Activated CD4-positive, alpha-beta memory T cell treated with anti-CD3 and anti-CD28 coated beads for 36 hours (primary cell): ENCODE results near the gene ST8SIA6. TPM values are rescaled to one million over a fixed set of nuclear protein-coding genes. Genes with fewer than 3 reads are reported as not detected.
"Not testable (repeated sequence)": the region's sequence is repeated elsewhere in the genome, so short reads cannot be mapped to it uniquely, and the experiment has no call there.

Source experiments
- CTCF ChIA-PET: fragments of 350-600 bp; sonication (Branson Sonifier 250); formaldehyde crosslinking; loops from one replicate; lab custom pipeline; 2021; ENCODE audit warnings: antibody characterized with exemption, inconsistent platforms; lab: Charles Lee
- POLR2A ChIA-PET: fragments of 350-600 bp; sonication (Branson Sonifier 250); formaldehyde crosslinking; loops from one replicate; lab custom pipeline; 2021; ENCODE audit warnings: antibody characterized with exemption; lab: Charles Lee
- DNase-seq: peaks from one replicate; pipeline ENCODE4 v3.0.0-alpha.2; 2020
- H3K27ac Mint-ChIP-seq: one replicate; pipeline ENCODE4 v1.8.0; 2021; ENCODE audit warnings: mixed read lengths
- H3K27me3 Mint-ChIP-seq: one replicate; pipeline ENCODE4 v1.8.0; 2021; ENCODE audit warnings: mixed read lengths
- H3K36me3 Mint-ChIP-seq: one replicate; pipeline ENCODE4 v1.8.0; 2021; ENCODE audit warnings: mixed read lengths
- H3K4me1 Mint-ChIP-seq: one replicate; pipeline ENCODE4 v1.8.0; 2021; ENCODE audit warnings: low read depth, mixed read lengths
- H3K4me3 Mint-ChIP-seq: one replicate; pipeline ENCODE4 v1.8.0; 2021; ENCODE audit warnings: mild to moderate bottlenecking, mixed read lengths
- H3K9me3 Mint-ChIP-seq: one replicate; pipeline ENCODE4 v1.8.0; 2021; ENCODE audit warnings: mixed read lengths
- intact Hi-C: fragments of 100-400 bp; cut with micrococcal nuclease; formaldehyde crosslinking; loops from one replicate; pipeline ENCODE4 v1.15.1; 2023
- total RNA-seq, 2 experiments: library from RNA; stranded (reverse); gene quantifications; one replicate each; pipeline ENCODE4 v1.2.3, GENCODE V29; 2021

Gene ST8SIA6
- total RNA-seq, 2 experiments from 2014 or later, result 0.38 TPM; not detected in 1

DNA sequence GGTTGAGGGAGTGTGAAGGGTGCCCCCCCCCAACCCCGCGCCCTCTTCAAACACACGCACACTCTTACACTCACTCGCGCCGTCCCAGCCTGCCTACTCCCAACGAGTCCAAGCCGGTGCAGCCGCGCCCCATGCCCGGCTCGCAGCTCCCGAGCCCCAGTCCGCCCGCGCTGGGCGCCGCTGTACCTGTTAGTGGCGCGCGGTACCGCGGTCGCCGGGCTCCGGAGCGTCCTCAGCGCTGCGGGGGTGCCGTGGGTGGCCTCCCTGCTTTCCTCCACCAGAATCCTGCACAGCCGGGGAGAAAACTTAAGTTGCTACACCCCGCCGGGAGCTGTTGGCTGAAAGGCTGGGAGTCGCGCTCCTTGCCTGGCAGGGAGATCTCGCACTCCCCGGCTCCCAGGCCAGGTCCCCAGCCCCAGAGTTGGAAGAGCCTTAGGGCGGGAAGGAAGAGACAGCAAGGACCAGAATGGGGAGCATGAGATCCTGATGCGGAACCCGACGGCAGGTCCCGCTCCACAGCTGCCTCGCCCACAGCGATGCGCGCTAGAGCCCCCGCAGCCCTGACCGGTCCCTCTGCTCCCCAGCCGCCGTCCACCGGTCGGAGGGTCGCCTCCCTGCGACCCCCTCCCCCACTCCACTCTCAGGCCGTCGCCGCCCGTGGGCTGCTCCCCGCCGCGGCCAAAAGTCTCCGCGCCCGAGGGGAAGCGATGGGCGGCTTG lies 863 bp downstream of the ST8SIA6 start:
- Mint-ChIP-seq H3K36me3 (peaks cover 7% of the 10 kb centered on the region), H3K27me3 (peaks cover 9% of the 10 kb centered on the region), H3K27ac (no peak overlapping the region), H3K9me3 (peaks cover 10% of the 10 kb centered on the region), H3K4me1 (peaks cover 13% of the 10 kb centered on the region), H3K4me3 (peak overlapping the region; percentile 78)
- intact Hi-C loops, result loop anchor here (2.0 to 5.0 kb wide), 2 partner anchors 57 to 189 kb away; partner anchors contain the start of gene STAM
- DNase-seq, result peak; percentile 50
- ChIA-PET POLR2A (interaction anchor here (0.6 kb wide), 1 partner anchor 57 kb away, joined by 5 read pairs; no protein-coding TSS in a partner anchor), CTCF (interaction anchor here (0.7 to 1.2 kb wide), 6 partner anchors 11 to 163 kb away, joined by 3 to 5 read pairs (median 4); partner anchors contain the start of gene HACD1)

DNA sequence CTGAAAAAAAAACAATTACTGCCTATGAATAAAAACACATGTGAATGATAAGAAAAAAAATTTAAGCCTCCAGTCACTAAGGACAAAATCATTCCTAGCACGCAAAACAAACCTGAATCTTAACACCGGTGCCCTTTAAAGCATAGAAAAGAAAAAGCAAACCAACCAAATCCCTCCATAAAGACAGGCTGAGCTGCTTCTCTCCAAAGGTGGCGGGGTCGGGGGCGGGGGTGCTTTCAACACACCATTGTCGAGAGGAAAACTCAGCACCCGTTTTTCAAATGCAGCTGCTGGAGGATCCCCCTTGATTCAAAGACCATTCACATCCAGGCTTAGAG lies 1.4 kb downstream of the ST8SIA6 start:
- peaks cover 11% of the 10 kb centered on the region for H3K36me3 Mint-ChIP-seq

DNA sequence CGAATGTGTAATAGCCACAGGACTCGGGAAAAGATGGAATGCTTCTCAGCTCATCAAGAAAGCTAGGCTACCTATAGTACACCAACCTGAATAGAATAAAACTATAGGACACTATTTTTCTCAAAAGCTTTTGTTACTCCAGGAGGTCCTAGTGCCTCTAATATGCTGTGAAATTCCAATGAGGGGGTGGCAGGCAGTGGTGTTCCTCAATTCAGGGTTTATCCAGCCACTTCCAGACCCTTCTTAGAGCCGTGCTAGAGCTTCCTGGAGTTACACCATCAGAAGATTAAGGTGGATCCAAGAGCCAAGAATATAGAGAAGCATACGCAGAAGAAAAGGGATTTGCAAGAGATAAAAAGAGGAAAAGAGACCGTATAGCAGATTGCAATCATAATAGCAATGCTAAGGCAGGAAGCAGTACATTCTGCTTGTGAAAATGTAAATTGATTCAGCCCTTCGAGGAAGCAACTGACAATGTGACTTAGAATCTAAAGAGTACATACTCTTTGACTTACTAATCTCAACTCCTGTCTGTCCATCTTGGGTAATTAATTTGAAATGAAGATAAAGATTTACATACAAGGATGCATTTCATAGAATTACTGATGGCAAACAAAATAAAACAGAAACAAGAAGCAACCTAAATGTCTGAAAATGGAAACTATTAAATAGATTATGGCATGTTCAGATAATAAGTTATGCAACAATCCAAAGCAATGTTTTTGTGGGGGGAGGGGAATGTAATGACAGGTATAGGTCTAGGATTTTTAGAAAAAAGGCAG lies 2.1 kb downstream of the ST8SIA6 start:
- Mint-ChIP-seq H3K27ac (no peak overlapping the region), H3K4me3 (peak overlapping the region; percentile 6), H3K9me3 (peaks cover 18% of the 10 kb centered on the region), H3K27me3 (peaks cover 9% of the 10 kb centered on the region), H3K4me1 (peaks cover 13% of the 10 kb centered on the region), H3K36me3 (peaks cover 13% of the 10 kb centered on the region)
- no peak for DNase-seq
- CTCF ChIA-PET, result interaction anchor here (1.1 kb wide), 1 partner anchor 165 kb away, joined by 3 read pairs; the partner anchor contains the start of gene HACD1
- POLR2A ChIA-PET, result no interaction called here
- intact Hi-C loops, result loop anchor here (1.0 to 5.0 kb wide), 2 partner anchors 8 to 190 kb away; partner anchors contain the start of gene STAM

More for the DNA sequence above, 1.4 kb downstream of the ST8SIA6 start:
- ChIA-PET POLR2A (interaction anchor here (0.6 kb wide), 1 partner anchor 57 kb away, joined by 5 read pairs; no protein-coding TSS in a partner anchor), CTCF (interaction anchor here (0.7 to 1.1 kb wide), 2 partner anchors 146 to 164 kb away, joined by 3 to 4 read pairs; partner anchors contain the start of gene HACD1)
- intact Hi-C loops, result loop anchor here (5.0 kb wide), 1 partner anchor 189 kb away; the partner anchor contains the start of gene STAM
- H3K27me3 Mint-ChIP-seq, result peaks cover 9% of the 10 kb centered on the region
- peaks cover 16% of the 10 kb centered on the region for H3K9me3 Mint-ChIP-seq
- H3K4me3 Mint-ChIP-seq, result peak overlapping the region; percentile 78
- no peak overlapping the region for H3K27ac Mint-ChIP-seq
- DNase-seq, result no peak
- H3K4me1 Mint-ChIP-seq, result peaks cover 13% of the 10 kb centered on the region

DNA sequence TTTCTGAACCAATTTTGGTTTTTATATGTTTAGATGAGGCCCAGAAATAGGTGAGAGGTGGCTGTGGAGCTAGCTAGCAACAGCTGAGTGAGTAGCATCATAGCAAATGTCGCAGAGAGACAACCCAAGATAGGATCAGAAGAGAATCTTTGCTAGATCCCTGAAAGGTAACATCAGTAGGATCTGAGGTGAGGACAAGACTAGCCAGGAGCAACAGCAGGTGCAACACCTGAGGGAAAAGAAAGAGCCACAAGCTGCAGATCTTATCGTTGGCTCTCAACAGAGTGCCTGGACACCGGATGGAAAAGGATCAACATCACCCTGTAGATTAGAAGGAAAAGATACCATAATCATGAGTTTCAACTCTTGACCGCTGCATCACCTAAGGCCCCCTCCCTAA lies 4.4 kb downstream of the ST8SIA6 start:
- Mint-ChIP-seq H3K27ac (no peak overlapping the region), H3K4me3 (no peak overlapping the region), H3K9me3 (peaks cover 18% of the 10 kb centered on the region), H3K36me3 (peaks cover 13% of the 10 kb centered on the region), H3K27me3 (peaks cover 18% of the 10 kb centered on the region), H3K4me1 (peaks cover 13% of the 10 kb centered on the region)
- intact Hi-C loops, result loop anchor here (5.0 kb wide), 1 partner anchor 192 kb away; the partner anchor contains the start of gene STAM
- ChIA-PET CTCF (interaction anchor here (1.1 kb wide), 1 partner anchor 18 kb away, joined by 5 read pairs; no protein-coding TSS in a partner anchor), POLR2A (no interaction called here)
- no peak for DNase-seq

DNA sequence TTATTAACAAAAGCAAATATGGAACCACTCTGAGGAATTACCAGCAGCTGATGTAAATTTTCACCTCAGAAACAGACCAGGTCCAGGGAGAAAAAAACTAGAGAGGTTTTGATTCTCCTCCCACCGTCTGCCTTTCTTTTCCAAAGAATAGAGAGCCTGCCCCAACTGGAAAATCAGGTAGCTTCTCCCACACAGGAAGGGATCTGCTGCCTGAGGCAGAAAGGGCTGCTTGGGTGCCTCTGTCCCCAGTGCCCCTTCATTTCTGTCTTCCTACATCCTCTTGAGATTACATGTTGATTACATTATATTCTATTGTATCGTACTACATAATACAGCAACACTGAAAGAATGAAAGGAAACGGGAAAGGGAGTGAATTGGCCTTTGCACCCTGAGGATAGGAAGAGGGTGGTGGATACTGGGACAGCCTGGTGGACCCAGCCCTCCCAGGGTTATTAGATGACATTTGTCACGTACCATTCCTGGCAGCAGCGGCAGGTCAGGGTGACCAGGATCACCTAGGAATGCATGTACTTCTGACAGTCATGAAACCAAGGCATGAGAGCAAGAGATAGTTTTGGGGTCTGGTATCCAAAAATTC lies 8.9 kb downstream of the ST8SIA6 start:
- H3K4me1 Mint-ChIP-seq, result peaks cover 13% of the 10 kb centered on the region
- ChIA-PET CTCF (interaction anchor here (1.5 kb wide), 1 partner anchor 9 kb away, joined by 3 read pairs; the partner anchor contains the start of gene ST8SIA6), POLR2A (interaction anchor here (1.1 kb wide), 1 partner anchor 11 kb away, joined by 3 read pairs; no protein-coding TSS in a partner anchor)
- H3K27me3 Mint-ChIP-seq, result peaks cover 17% of the 10 kb centered on the region
- H3K9me3 Mint-ChIP-seq, result peaks cover 18% of the 10 kb centered on the region
- no peak overlapping the region for H3K4me3 Mint-ChIP-seq
- no peak overlapping the region for H3K27ac Mint-ChIP-seq
- intact Hi-C loops, result no loop called here
- peaks cover 13% of the 10 kb centered on the region for H3K36me3 Mint-ChIP-seq
- no peak for DNase-seq

DNA sequence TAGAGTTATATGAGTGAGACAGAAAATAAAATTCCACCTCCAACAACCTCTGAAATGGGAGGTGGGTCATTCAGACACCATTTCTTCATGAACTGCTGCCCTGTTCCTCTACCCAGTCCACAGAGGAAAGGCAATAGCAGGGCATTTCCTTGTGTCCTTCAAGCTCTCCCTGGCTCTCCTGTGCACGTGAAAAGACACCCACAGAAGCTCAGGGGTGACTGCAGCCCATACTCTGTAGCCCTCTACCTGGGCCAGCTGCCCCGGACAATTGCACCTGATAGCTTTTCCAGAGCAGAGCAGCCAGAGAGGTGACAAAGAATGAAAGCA lies 10.0 kb downstream of the ST8SIA6 start:
- Mint-ChIP-seq H3K9me3 (peaks cover 10% of the 10 kb centered on the region), H3K36me3 (peaks cover 7% of the 10 kb centered on the region), H3K27me3 (peaks cover 17% of the 10 kb centered on the region), H3K4me3 (no peak overlapping the region), H3K27ac (no peak overlapping the region), H3K4me1 (peaks cover 13% of the 10 kb centered on the region)
- DNase-seq, result no peak
- CTCF ChIA-PET, result interaction anchor here (0.7 to 1.5 kb wide), 2 partner anchors 10 to 154 kb away, joined by 3 to 4 read pairs; partner anchors contain the start of gene ST8SIA6
- intact Hi-C loops, result loop anchor here (1.0 to 5.0 kb wide), 4 partner anchors 8 to 417 kb away; no protein-coding TSS in a partner anchor
- POLR2A ChIA-PET, result interaction anchor here (1.1 kb wide), 1 partner anchor 9 kb away, joined by 3 read pairs; no protein-coding TSS in a partner anchor

- CTCF ChIA-PET, result interaction anchor here (0.9 to 1.5 kb wide), 2 partner anchors 11 to 154 kb away, joined by 3 read pairs; partner anchors contain the start of gene ST8SIA6
- Mint-ChIP-seq H3K4me3 (peak overlapping the region; percentile 25), H3K27me3 (peaks cover 17% of the 10 kb centered on the region), H3K9me3 (peaks cover 8% of the 10 kb centered on the region), H3K36me3 (peaks cover 6% of the 10 kb centered on the region), H3K4me1 (peaks cover 13% of the 10 kb centered on the region), H3K27ac (no peak overlapping the region)
- DNase-seq, result peak; percentile 38
- intact Hi-C loops, result loop anchor here (1.0 to 5.0 kb wide), 4 partner anchors 8 to 417 kb away; no protein-coding TSS in a partner anchor
- POLR2A ChIA-PET, result no interaction called here
Measured at GRCh38 chr10:17443707-17444387, 10.5 kb downstream of the ST8SIA6 start.

- DNase-seq, result no peak
- Mint-ChIP-seq H3K4me1 (peaks cover 2% of the 10 kb centered on the region), H3K4me3 (no peak overlapping the region), H3K36me3 (no peaks in the 10 kb centered on the region), H3K27me3 (peaks cover 4% of the 10 kb centered on the region), H3K9me3 (no peaks in the 10 kb centered on the region), H3K27ac (no peak overlapping the region)
- intact Hi-C loops, result no loop called here
- ChIA-PET CTCF (no interaction called here), POLR2A (interaction anchor here (1.2 kb wide), 1 partner anchor 16 kb away, joined by 3 read pairs; the partner anchor contains the start of gene ST8SIA6)
Measured at GRCh38 chr10:17438583-17438982, 15.8 kb downstream of the ST8SIA6 start.

- H3K4me1 Mint-ChIP-seq, intact Hi-C loops, POLR2A ChIA-PET, H3K27me3 Mint-ChIP-seq, DNase-seq, H3K9me3 Mint-ChIP-seq, H3K27ac Mint-ChIP-seq, H3K36me3 Mint-ChIP-seq, H3K4me3 Mint-ChIP-seq: not testable (repeated sequence)
- CTCF ChIA-PET, result interaction anchor here (1.0 kb wide), 1 partner anchor 13 kb away, joined by 3 read pairs; no protein-coding TSS in a partner anchor
Measured at GRCh38 chr10:17436578-17436977, 17.8 kb downstream of the ST8SIA6 start.

- DNase-seq, result no peak
- Mint-ChIP-seq H3K9me3 (no peaks in the 10 kb centered on the region), H3K36me3 (no peaks in the 10 kb centered on the region), H3K4me1 (peaks cover 3% of the 10 kb centered on the region), H3K27ac (no peak overlapping the region), H3K4me3 (no peak overlapping the region), H3K27me3 (no peaks in the 10 kb centered on the region)
- ChIA-PET CTCF (interaction anchor here (1.0 to 1.4 kb wide), 2 partner anchors 13 to 60 kb away, joined by 3 to 5 read pairs; no protein-coding TSS in a partner anchor), POLR2A (no interaction called here)
- intact Hi-C loops, result no loop called here
Measured at GRCh38 chr10:17435953-17436352, 18.4 kb downstream of the ST8SIA6 start.
